Measurements from ENCODE around the gene SETX.
A peak's percentile ranks its signal among the peaks of the same experiment; 100 is the strongest.

The SETX gene

GRCh38 chr9:132351404-132352045 lies 3.3 kb downstream of the SETX start:
- no peak for DNase-seq

GRCh38 chr9:132350861-132351315 lies 3.9 kb downstream of the SETX start:
- DNase-seq = no peak

DNA sequence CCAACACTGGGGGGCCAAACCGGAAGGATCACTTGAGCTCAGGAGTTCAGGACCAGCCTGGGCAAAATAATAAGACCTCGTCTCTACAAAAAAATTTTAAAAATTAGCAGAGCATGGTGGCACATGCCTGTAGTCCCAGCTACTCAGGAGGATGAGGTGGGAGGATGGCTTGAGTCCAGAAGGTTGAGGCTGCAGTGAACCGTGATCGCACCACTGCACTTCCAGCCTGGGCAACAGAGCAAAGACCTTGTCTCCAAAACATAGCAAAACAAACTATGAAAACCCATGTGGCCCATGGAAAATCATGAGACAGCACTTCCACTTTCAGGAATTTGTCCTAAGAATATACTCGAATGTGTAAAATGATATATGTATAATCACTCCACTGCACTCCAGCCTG lies 6.1 kb downstream of the SETX start:
- no peak for DNase-seq

- no peak for DNase-seq
These were observed 8.6 kb downstream of the SETX start for GRCh38 chr9:132346177-132346576.

DNA sequence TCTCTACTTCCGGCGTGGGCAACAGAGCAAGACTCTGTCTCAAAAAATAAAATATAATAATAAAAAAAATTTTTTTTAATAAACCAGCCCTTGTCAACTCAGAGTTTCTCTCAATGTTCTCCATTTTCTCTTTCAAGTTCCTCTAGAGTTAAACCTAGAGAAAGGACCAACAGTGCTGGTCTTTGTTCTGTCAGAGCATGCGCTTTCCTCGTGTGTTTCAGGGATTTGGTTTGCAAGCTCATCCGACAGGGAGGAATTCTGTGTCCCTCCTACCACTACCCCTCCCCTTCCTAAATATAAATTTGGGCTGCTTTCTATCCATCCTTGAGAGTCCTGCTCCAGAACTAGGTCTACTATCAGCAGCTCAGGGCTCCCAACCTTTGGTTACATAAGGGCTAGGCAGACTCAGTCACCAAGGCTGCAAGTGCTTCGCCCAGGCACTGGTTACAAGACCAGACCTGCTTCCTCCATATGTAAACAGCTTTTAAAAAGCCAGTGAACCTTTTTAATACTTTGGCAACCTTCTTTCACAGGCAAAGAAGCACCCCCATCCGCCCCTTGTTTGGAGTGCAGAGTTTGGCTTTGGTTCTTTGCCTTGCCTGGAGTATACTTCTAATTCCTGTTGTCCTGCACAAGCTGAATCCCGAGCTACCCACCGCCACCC lies 13.5 kb downstream of the SETX start:
- peak; percentile 6 to 27 for DNase-seq

DNA sequence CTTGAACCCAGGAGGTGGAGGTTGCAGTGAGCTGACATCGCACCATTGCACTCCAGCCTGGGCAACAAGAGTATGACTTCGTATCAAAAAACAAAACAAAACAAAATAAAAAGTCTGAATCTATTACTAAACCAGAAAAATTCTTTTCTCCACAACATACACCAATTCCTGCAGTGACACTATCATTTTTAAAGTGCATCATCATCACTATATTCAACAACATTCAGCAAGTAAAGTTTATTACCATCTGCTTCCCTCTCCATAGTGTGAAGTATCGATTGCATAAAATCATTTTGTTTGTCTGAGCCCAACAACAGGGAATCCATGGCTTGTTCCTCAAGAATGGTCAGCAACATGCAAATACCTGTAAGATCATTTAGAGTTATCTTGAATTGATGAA lies 20.4 kb downstream of the SETX start:
- DNase-seq = no peak

DNA sequence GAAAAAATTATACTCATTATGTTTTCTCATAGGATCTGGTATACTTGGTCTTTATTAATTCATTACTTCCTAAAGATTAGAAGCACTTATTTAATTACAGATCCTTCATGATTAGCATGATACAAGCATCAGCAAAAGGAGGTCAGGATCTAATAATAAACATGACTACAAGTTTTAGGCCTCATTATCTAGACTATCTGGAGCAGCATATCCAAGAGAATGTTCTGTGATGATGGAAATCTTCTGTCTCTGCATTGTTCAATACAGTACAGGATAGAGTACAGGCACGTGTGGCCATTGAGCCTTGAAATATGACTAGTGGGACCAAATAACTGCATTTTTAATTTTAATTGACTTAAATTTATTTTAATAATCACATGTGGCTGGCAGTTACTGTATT lies 21.2 kb downstream of the SETX start:
- DNase-seq = no peak

- DNase-seq = no peak
These were observed 26.2 kb downstream of the SETX start for GRCh38 chr9:132328580-132328979.

- DNase-seq = no peak
These were observed 27.2 kb downstream of the SETX start for GRCh38 chr9:132327537-132327936.

- DNase-seq = no peak
These were observed 30.4 kb downstream of the SETX start for GRCh38 chr9:132324425-132324824.

GRCh38 chr9:132319421-132320110 lies 35.2 kb downstream of the SETX start:
- DNase-seq = no peak

- no peak for DNase-seq
These were observed 41.9 kb downstream of the SETX start for GRCh38 chr9:132312873-132313272.

DNA sequence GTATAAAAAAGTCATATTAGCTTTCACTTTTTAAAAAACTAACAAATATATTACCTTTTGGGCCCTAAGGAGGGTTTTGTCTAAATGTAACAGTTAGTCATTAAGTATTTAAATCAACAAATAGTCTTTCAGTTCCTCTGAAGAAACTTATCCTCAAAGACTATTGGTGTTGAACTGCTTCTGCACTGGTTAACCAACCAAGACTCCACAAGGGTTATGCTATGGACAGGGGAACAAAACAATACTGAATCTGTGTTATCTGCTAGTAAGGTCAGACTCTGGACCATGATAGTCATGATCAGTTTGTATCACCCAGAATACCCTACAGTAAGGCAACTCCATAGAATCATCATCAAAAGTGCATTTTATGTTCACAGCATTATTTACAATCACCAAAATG lies 42.4 kb downstream of the SETX start:
- no peak for DNase-seq

DNA sequence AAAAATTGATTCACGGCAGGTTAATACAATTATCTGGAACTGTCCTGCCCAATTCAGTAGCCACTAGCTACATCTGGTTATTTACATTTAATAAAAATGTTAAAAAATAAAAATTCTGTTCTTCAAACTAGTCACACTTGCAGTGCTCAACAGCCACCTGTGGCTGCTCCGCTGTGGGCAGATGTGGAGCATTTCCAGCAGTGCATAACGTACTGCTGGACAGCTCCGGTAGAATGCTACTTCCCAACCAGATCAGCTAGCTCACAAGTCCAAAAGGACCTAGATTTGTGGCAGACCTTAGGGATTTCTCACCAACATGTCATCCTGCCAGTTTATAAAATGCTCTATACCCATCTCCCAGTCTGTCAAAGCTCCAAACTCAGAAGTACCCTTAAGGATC lies 42.8 kb downstream of the SETX start:
- no peak for DNase-seq

DNA sequence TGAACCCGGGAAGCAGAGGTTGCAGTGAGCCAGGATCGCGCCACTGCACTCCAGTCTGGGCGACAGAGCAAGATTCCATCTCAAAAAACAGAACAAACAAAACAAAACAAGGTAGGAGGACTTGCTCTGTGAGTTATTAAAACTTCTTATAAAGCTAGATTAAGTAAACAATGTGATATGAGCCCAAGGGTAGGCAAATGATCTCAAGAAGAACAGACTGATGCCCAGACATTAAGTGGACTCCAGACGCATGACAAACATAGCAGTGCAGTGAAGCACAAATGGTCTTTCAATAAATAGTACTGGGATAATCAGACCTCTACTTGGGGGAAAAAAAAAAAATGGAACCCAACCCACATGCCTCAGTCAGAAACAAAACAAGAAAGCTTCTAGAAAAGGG lies 45.7 kb downstream of the SETX start:
- no peak for DNase-seq

DNA sequence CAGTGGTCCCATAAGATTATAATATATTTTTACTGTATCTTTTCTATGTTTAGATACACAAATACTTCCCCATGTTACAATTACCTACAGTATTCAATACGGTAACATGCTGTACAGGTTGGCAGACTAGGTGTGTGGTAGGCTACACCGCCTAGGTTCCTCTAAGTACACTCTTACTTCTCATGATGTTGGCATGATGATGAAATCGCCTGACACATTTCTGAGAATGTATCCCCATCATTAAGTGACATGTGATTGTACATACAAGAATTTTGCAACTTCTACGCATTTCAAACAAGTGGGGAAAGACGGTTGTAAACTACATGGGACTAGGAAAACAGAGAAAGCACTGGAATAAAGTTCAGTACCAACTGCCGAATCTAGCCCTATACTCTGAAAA lies 53.3 kb downstream of the SETX start:
- DNase-seq = no peak

- no peak for DNase-seq
These were observed 55.6 kb downstream of the SETX start for GRCh38 chr9:132299221-132299620.

DNA sequence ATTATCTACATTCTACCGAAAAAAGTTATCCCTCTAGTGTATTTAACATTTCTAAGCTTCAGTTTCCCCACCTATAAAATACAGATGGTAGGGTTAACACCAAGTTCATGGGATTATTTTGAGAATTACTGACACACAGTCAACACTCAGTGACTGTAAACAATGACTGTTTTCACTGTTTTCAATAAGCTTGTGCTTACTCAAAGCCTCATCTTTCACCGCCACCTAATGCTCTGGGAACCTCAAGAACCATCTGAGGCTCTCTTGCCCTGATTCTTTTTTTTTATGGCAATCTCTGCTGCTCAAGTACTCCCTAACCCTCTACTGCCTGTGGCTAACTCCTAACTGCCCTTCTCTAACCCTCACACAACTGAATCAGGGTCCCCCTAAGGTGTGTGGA lies 59.6 kb downstream of the SETX start:
- no peak for DNase-seq

DNA sequence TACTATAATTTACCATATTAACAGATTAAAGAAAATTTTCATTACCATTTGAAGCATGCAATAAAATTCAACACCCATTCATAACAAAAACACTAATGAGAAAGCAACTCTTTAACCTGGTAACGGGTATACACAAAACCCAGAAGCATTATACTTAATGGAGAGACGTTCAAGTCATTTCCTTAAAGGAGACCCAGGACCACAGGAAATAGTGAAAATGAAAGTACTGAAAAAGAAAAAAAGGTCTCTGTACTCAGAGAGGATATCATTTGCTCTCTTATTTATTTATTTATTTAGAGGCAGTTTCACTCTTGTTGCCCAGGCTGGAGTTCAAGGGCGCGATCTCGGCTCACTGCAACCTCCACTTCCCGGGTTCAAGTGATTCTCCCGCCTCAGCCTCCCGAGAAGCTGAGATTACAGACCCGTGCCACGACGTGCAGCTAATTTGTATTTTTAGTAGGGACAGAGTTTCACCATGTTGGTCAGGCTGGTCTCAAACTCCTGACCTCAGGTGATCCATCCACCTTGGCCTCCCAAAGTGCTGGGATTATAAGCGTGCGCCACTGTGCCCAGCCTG lies 61.6 kb downstream of the SETX start:
- DNase-seq = no peak

DNA sequence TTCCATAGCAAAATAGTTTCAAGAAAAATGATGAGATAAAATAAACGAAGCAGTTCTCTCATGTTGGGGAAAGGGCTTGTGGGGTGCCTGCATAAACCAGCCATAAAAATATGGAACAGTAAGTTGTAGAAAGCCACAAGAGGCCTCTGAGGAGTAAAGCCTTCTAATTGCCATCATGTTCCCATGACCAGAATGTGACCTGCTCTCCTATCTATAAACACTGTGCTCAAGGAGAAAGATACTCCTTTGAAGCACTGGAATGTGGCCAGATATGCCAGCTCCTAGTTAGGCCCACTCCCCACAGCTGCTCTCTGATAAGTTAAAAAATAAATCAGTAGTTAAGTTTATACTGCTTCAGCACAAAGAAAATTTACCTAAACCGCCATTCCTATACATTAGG lies 65.8 kb downstream of the SETX start:
- DNase-seq = no peak

- DNase-seq = no peak
These were observed 66.4 kb downstream of the SETX start for GRCh38 chr9:132288361-132288760.

GRCh38 chr9:132287256-132287760 lies 67.5 kb downstream of the SETX start:
- no peak for DNase-seq

GRCh38 chr9:132283863-132284262 lies 70.9 kb downstream of the SETX start:
- DNase-seq = no peak

GRCh38 chr9:132283165-132283564 lies 71.6 kb downstream of the SETX start:
- no peak for DNase-seq
